OCI-LY3 (cell line): ENCODE data around the gene HSPA12A.

ENCODE experiments used
- EZH2phosphoT487 ChIP-seq: fragments of 200-600 bp; shearing (Covaris generic); IDR thresholded peaks from 2 replicates; pipeline ENCODE4 v1.6.1; 2018; ENCODE audit warnings: antibody characterized with exemption, mixed run types, low read depth
- TF ChIP-seq, protein P1 (sequence below): fragments of 200-600, 300-600 bp; sonication (generic); IDR thresholded peaks from 2 replicates; pipeline ENCODE4 v1.5.1; 2014; ENCODE audit warnings: antibody characterized with exemption, low read length, low read depth

DNA sequence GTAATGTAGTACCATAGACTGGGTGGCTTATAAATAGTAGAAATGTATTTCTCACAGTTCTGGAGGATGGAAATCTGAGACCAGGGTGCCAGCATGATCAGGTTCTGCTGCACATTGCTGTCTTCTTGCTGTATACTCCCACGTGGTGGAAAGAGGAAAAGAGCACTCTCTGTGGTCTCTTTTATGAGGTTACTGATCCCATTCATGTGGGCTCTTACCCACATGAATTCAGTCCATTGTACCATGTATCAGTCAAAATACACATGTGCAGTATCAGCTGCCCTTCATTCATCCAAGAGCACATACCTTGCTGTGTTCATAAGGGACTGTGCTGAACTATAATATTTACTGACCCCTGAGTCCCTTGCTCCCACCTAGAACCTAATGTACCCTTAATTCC lies 104.5 kb downstream of the HSPA12A start:
- TF ChIP-seq, protein P1, sequence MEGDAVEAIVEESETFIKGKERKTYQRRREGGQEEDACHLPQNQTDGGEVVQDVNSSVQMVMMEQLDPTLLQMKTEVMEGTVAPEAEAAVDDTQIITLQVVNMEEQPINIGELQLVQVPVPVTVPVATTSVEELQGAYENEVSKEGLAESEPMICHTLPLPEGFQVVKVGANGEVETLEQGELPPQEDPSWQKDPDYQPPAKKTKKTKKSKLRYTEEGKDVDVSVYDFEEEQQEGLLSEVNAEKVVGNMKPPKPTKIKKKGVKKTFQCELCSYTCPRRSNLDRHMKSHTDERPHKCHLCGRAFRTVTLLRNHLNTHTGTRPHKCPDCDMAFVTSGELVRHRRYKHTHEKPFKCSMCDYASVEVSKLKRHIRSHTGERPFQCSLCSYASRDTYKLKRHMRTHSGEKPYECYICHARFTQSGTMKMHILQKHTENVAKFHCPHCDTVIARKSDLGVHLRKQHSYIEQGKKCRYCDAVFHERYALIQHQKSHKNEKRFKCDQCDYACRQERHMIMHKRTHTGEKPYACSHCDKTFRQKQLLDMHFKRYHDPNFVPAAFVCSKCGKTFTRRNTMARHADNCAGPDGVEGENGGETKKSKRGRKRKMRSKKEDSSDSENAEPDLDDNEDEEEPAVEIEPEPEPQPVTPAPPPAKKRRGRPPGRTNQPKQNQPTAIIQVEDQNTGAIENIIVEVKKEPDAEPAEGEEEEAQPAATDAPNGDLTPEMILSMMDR, result no peak
- no peak for TF ChIP-seq EZH2phosphoT487
